DMS79 treated with DMSO at 0.1 percent for 48 hours (cell line): ENCODE data around the gene TTLL5.

Experiments
- DNase-seq: peaks from one replicate; lab custom pipeline; 2025; lab: John Stamatoyannopoulos, UW

TTLL5 gene

DNA sequence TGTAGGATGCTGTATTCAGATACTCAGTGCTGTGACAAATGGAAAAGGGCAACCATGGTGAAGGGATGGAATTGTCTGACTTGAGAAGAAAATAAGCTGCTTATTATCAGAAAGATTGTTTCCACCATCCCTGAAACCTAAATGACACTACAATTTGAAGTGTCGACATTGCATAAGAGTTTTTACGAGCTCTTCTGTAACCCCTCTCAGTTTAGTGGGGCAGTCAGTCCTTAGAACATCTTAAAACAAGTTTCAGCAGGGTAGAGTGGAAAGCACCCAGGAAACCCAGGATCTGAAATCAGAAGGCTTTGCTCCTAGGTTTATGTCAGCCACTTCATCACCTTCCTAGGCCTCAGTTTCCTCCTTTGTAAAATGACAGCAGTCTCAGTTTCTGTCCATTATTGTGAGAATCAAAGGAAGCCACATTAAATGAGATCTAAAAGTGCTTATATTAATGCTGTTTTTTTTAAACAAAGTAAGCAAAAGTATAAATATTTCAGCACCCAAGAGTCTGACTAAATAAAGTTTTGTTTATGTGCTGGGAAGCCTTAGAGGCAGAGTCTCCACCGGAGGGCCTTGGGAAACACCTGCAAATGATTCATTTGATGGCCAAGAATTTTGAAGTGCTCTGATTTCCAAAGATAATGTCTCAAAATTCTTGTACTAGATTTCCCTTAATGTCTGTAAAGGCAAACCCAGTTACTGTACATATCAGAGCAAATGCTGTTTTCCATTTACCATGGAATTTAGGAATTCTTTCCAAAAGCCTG is 326.3 kb downstream of the TTLL5 start:
- DNase-seq = no peak

DNA sequence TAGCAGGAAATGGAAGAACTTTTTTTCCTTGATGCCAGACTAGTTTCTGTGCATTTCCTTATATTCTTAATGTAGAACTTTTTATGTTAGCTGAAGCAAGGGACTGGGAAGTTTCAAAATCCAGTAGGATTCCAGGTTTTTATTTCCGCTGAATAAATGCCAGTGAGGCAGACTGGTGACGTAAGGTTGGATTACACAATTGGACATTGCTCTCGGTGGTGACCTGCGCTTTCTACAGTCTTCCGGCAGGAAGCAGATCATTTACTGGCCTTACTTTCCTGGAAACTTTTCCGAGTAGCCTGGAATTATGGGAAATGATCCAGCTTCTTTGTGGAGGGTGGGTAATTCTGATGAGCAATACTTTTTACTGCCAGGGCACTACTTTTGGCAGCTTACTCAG is 328.1 kb downstream of the TTLL5 start:
- no peak for DNase-seq

DNA sequence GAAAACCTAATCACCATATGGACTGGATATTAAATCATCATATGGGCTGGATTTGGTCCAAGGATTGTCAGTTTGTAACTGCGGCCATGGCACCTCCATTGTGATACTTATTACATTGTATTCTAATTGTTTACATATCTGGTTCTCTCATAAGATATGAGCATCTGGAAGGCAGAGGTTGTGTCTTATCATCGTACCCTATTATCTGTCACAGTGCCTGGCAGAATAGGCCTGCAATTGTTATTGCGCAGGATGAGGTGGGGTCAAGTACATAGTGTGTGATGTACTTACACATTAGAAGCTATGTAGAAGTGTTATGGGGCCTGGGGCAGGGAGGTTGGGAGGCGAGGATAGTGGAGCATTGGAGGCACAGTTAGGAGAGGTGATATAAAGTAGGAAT is 329.3 kb downstream of the TTLL5 start:
- DNase-seq = no peak

DNA sequence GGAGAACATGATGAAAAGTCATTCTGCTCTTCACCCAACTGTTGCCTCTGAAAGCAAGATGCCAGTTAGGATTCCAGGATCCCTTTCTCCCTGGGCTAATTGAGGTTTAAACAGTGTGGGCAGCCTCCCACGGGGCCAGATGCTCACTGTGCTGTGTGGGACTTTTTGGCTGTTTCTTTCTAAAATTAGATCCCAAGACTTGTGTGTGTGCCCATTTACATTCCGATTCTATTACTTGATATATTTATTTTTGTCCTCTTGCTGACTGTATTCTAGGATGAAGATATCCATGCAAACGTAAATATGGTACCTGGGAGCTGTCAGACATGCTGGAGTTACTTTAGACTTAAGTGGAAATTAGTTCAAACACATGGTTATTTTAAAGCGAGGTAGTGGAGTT is 330.7 kb downstream of the TTLL5 start:
- no peak for DNase-seq

DNA sequence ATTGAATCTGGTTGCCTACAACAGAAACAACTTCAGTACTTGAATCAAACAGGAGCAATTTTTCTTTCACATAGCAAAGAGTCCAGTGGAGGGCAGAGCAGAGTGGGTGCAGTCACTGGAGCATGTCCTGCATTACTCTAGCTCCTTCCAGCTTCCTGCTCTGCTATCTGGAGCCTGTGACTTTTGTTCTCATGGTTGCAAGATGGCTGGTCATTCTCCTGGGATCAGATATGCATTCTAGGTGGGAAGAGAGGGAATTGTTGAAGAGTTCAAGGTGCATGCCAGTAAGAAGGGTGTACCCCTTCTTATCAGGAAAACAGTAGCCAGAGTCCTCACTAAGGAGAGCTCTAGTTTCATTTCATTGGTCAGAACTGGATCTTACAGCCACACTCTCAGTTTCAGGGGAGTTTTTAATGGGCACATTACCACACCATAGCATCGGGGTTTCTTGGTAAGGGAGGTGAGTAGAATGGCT is 332.6 kb downstream of the TTLL5 start:
- peak; percentile 28 for DNase-seq

DNA sequence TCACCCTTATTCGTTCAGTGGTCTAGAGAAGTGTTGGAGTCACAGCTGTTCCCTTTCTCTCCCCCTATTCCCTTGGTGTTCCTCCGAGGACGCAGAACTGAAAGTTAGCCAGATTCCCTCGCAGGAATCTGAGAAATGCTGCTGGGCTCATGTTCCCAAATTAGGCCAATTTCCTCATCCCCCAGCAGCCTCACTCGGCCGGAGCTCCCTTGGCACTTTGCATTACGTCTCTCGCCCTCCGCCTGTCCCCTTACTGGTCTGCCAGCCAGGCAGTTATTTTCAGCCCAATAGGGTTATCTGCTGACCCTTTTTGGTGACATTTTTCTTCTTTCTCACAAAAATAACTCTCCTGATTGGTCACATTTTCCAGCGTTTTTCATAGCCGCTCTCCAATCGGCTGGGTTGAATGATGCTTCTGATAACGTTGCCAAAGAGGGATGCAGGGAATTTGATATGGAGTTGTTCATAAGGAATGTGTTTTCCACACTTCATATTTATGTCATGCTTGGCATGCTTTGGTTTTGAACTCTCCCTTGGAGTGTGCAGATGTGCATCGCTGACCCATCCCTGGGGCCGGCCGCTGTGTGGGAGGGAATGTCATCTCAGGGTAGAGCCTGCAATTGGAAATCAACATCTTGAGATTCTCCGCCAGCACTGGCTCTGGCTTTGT is 334.5 kb downstream of the TTLL5 start:
- DNase-seq = no peak

DNA sequence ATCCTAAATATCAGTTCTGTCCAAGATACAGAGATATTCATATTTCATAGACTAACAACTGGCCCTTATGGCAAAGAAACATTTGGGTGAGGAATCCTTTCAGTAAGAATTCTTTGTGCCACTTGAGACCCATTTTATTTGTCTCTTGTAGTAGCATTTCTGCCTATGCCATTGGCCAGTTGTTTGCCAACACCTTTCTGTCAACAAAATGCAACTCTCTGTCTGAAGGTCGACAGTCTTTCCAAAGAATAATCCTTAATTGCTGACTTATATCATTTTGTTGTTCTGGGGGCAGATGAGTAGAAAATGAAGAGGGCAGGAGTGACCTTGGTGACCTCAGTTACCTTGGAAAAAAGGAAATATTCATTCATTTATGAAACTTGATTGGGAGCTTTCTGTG is 335.4 kb downstream of the TTLL5 start:
- no peak for DNase-seq

DNA sequence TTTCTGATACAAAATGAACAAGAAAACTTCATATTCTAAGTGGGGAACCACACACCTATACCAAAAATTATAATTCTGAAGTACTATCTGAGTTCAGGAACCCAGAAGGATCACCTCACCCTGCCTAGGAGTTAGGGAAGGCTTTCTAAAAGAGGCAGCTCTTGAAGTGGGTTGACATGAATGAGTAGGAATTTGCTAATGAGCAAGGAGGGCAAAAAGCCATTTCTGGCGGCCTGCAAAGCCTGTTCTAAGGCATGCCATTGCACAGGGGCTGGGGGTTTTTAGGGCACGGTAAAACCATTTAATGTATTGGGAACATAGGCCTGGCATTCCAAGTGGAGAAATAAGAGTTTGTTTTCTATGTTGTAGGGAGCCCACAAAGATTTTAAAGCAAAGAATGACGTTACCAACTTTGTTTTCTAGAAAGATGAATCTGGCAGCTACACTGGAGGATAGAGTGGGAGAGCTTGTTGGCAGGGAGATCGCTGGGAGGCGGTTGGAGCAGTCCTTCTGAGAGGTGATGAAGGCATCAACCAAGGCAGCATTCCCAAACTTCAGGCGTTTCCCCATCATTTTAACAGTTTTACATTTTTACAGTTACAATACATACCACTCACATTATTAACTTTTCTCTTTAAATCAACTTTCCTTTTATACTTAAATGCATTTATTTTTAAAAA is 338.6 kb downstream of the TTLL5 start:
- no peak for DNase-seq

DNA sequence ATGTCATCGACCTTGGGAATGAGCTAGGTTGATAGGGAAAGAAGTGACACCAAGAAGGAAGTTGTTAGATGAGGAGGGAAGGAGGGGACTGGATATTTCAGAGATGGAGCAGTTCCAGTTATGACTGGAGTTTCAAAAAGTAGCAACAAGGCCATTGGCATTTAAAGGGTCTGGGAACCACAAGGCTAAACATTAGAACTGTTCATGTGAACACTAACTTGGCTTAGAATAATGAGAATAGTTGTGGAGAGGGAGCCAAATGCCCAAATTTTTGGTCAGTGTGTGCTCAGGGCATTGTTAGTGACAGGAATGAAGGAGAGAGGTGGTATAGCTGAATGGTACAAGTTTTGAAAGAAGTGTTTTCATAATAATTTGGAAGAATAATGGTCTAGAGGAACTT is 341.3 kb downstream of the TTLL5 start:
- DNase-seq = no peak
